ENCODE measurements around the gene OR2M2. TPM values are rescaled to one million over a fixed set of nuclear protein-coding genes. Genes with fewer than 3 reads are reported as not detected.

OR2M2 gene, protein sequence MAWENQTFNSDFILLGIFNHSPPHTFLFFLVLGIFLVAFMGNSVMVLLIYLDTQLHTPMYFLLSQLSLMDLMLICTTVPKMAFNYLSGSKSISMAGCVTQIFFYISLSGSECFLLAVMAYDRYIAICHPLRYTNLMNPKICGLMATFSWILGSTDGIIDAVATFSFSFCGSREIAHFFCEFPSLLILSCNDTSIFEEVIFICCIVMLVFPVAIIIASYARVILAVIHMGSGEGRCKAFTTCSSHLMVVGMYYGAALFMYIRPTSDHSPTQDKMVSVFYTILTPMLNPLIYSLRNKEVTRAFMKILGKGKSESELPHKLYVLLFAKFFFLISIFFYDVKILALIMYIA
- total RNA-seq = not detected

DNA sequence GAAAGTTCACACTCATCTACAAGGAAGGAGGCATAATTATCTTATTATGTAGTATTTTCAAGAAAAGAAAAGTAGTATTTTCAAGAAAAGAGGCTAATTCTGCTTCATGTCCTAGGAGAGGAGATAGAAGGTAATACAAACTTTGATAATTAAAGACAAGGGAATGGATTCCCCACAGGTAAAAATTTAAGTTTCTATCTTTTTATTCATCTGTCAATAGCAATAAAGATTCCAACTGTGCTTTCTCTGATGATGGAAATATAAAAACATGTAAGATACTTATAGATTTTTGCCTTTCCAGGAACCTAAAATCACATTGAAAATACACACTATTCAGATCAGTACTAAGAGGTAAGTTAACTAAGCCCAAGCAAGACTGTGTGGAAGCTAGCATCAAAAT is at the start of gene OR2M2:
TSS of gene OR2M2 (plus strand) at position 301 of the 400 bp plus-strand sequence. CDS start 5,165 bp downstream, outside the sequence.
- Histone ChIP-seq H3K4me1 (no peaks in the 10 kb centered on the region), H3K9me3 (no peaks in the 10 kb centered on the region), H3K4me3 (no peak within 1 kb of the TSS), H3K27ac (no peak within 1 kb of the TSS), H3K36me3 (no peaks in the 10 kb centered on the region), H3K27me3 (no peaks in the 10 kb centered on the region)
- intact Hi-C loops (cut with DNase I) = no loop called here
- TF ChIP-seq, protein P1, sequence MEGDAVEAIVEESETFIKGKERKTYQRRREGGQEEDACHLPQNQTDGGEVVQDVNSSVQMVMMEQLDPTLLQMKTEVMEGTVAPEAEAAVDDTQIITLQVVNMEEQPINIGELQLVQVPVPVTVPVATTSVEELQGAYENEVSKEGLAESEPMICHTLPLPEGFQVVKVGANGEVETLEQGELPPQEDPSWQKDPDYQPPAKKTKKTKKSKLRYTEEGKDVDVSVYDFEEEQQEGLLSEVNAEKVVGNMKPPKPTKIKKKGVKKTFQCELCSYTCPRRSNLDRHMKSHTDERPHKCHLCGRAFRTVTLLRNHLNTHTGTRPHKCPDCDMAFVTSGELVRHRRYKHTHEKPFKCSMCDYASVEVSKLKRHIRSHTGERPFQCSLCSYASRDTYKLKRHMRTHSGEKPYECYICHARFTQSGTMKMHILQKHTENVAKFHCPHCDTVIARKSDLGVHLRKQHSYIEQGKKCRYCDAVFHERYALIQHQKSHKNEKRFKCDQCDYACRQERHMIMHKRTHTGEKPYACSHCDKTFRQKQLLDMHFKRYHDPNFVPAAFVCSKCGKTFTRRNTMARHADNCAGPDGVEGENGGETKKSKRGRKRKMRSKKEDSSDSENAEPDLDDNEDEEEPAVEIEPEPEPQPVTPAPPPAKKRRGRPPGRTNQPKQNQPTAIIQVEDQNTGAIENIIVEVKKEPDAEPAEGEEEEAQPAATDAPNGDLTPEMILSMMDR (IDR thresholded peaks at IDR 0.05) = no peak
- DNase-seq (ENCODE audit: low spot score in 2 of 2) = no peak

- H3K27ac ChIP-seq = no peak overlapping the region
- no peaks in the 10 kb centered on the region for H3K9me3 ChIP-seq
- TF ChIP-seq, protein P1 (IDR thresholded peaks at IDR 0.05) = no peak
- no peaks in the 10 kb centered on the region for H3K4me1 ChIP-seq
- H3K27me3 ChIP-seq = no peaks in the 10 kb centered on the region
- H3K4me3 ChIP-seq = no peak overlapping the region
- intact Hi-C loops (cut with DNase I) = no loop called here
- DNase-seq (ENCODE audit: low spot score in 2 of 2) = no peak
- no peaks in the 10 kb centered on the region for H3K36me3 ChIP-seq
Measured at GRCh38 chr1:248127653-248128052, 47.0 kb upstream of the OR2M2 start.

GRCh38 chr1:248136811-248137210 is 37.8 kb upstream of the OR2M2 start:
- Histone ChIP-seq H3K4me1 (no peaks in the 10 kb centered on the region), H3K9me3 (no peaks in the 10 kb centered on the region), H3K27me3 (no peaks in the 10 kb centered on the region), H3K27ac (no peak overlapping the region), H3K36me3 (no peaks in the 10 kb centered on the region), H3K4me3 (no peak overlapping the region)
- TF ChIP-seq, protein P1 (IDR thresholded peaks at IDR 0.05) = no peak
- intact Hi-C loops (cut with DNase I) = no loop called here
- DNase-seq (ENCODE audit: low spot score in 2 of 2) = no peak

GRCh38 chr1:248140846-248141245 is 33.8 kb upstream of the OR2M2 start:
- intact Hi-C loops (cut with DNase I) = no loop called here
- no peak for DNase-seq (ENCODE audit: low spot score in 2 of 2)
- no peaks in the 10 kb centered on the region for H3K9me3 ChIP-seq
- no peak overlapping the region for H3K27ac ChIP-seq
- TF ChIP-seq, protein P1 (IDR thresholded peaks at IDR 0.05) = no peak
- no peaks in the 10 kb centered on the region for H3K36me3 ChIP-seq
- no peak overlapping the region for H3K4me3 ChIP-seq
- no peaks in the 10 kb centered on the region for H3K4me1 ChIP-seq
- no peaks in the 10 kb centered on the region for H3K27me3 ChIP-seq

GRCh38 chr1:248143311-248143710 is 31.3 kb upstream of the OR2M2 start:
- TF ChIP-seq, protein P1 (IDR thresholded peaks at IDR 0.05) = no peak
- Histone ChIP-seq H3K4me3 (no peak overlapping the region), H3K36me3 (no peaks in the 10 kb centered on the region), H3K27me3 (no peaks in the 10 kb centered on the region), H3K9me3 (no peaks in the 10 kb centered on the region), H3K27ac (no peak overlapping the region), H3K4me1 (no peaks in the 10 kb centered on the region)
- intact Hi-C loops (cut with DNase I) = no loop called here
- no peak for DNase-seq (ENCODE audit: low spot score in 2 of 2)
